HL-60/S4 treated with phorbol 12-myristate 13-acetate at 8.2 ng/mL for 4 days and 3 days (cell line): ENCODE results near the gene RAET1E.
"Not testable (repeated sequence)": the region's sequence is repeated elsewhere in the genome, so short reads cannot be mapped to it uniquely, and the experiment has no call there.

Experiments used
- in situ Hi-C: fragments of 300-500 bp; cut with MboI; formaldehyde crosslinking; loops from 2 replicates; pipeline ENCODE4 v1.15.0; 2022; ENCODE audit warnings: low sequenced_read_pairs

The RAET1E gene

GRCh38 chr6:149913085-149913484 lies 15.2 kb upstream of the RAET1E start:
- in situ Hi-C loops = no loop called here

GRCh38 chr6:149912680-149913079 lies 14.8 kb upstream of the RAET1E start:
- in situ Hi-C loops = not testable (repeated sequence)

GRCh38 chr6:149910721-149911151 lies 12.8 kb upstream of the RAET1E start:
- in situ Hi-C loops = no loop called here

- in situ Hi-C loops = no loop called here
These were observed 12.0 kb upstream of the RAET1E start for GRCh38 chr6:149909701-149910470.

GRCh38 chr6:149908480-149908879 lies 10.6 kb upstream of the RAET1E start:
- in situ Hi-C loops = not testable (repeated sequence)

- in situ Hi-C loops = no loop called here
These were observed 9.4 kb upstream of the RAET1E start for GRCh38 chr6:149907317-149907716.

- in situ Hi-C loops = no loop called here
These were observed 8.5 kb upstream of the RAET1E start for GRCh38 chr6:149906405-149906804.

GRCh38 chr6:149905911-149906371 lies 8.0 kb upstream of the RAET1E start:
- in situ Hi-C loops = no loop called here

- in situ Hi-C loops = no loop called here
These were observed 7.5 kb upstream of the RAET1E start for GRCh38 chr6:149905371-149905910.

GRCh38 chr6:149904661-149905370 lies 6.9 kb upstream of the RAET1E start:
- in situ Hi-C loops = no loop called here

GRCh38 chr6:149903938-149904611 lies 6.2 kb upstream of the RAET1E start:
- in situ Hi-C loops = no loop called here

- in situ Hi-C loops = no loop called here
These were observed 3.7 kb upstream of the RAET1E start for GRCh38 chr6:149901444-149902140.

GRCh38 chr6:149900620-149901443 lies 2.9 kb upstream of the RAET1E start:
- in situ Hi-C loops = no loop called here

GRCh38 chr6:149899926-149900619 lies 2.2 kb upstream of the RAET1E start:
- in situ Hi-C loops = no loop called here

GRCh38 chr6:149899486-149899885 lies 1.6 kb upstream of the RAET1E start:
- in situ Hi-C loops = no loop called here

- in situ Hi-C loops = no loop called here
These were observed 1.1 kb upstream of the RAET1E start for GRCh38 chr6:149898966-149899365.

- in situ Hi-C loops = no loop called here
These were observed 757 bp downstream of the RAET1E start for GRCh38 chr6:149897015-149897697.

GRCh38 chr6:149896491-149896890 lies 1.4 kb downstream of the RAET1E start:
- in situ Hi-C loops = no loop called here

- in situ Hi-C loops = no loop called here
These were observed 2.1 kb downstream of the RAET1E start for GRCh38 chr6:149895833-149896271.
